ENCODE data around the gene TACC2.

- no peak for TF ChIP-seq EZH2phosphoT487 (IDR thresholded peaks at IDR 0.05; ENCODE audit: insufficient read depth, low read depth)
- TF ChIP-seq EZH2 (IDR thresholded peaks at IDR 0.05; ENCODE audit: insufficient read depth, poor library complexity, severe bottlenecking): no peak
These were observed 293.9 kb downstream of the TACC2 start for GRCh38 chr10:122282909-122283308.
